GM23248 (cell line): ENCODE results near the gene TSHZ2.

Source experiments
- EZH2 ChIP-seq: fragments of 200-600 bp; sonication (generic); IDR thresholded peaks from 2 replicates; pipeline ENCODE4 v1.6.1; 2018; ENCODE audit warnings: antibody characterized with exemption, mild to moderate bottlenecking; ENCODE audit not compliant: insufficient read depth, poor library complexity, severe bottlenecking
- EZH2phosphoT487 ChIP-seq: fragments of 200-600 bp; sonication (generic); IDR thresholded peaks from 2 replicates; pipeline ENCODE4 v1.6.1; 2018; ENCODE audit warnings: antibody characterized with exemption, moderate library complexity, mild to moderate bottlenecking, low read depth; ENCODE audit not compliant: insufficient read depth

GRCh38 chr20:53048387-53048786 is 76.2 kb downstream of the TSHZ2 start:
- TF ChIP-seq EZH2 (no peak), EZH2phosphoT487 (no peak)
